ENCODE measurements around the gene DECR2. TPM values are rescaled to one million over a fixed set of nuclear protein-coding genes. Genes with fewer than 3 reads are reported as not detected.

Gene DECR2
- total and polyA plus RNA-seq, 2 of the 13 experiments (the other 11 are each of a cell fraction or from before 2014, with no cell fraction given), result 36.3 to 44.6 TPM

- TF ChIP-seq ARID5B (CRISPR knock-in tag; IDR thresholded peaks at IDR 0.05) (0 out of 2 replicates have a peak, but pooled peaks have one; percentile 24), ATM (IDR thresholded peaks at IDR 0.05; ENCODE audit: borderline replicate concordance) (no peak), TP53 (CRISPR knock-in tag; conservative IDR thresholded peaks at IDR 0.05) (no peak), STAT6 (CRISPR knock-in tag; IDR thresholded peaks at IDR 0.05; ENCODE audit: borderline replicate concordance) (no peak), THAP11 (CRISPR knock-in tag; IDR thresholded peaks at IDR 0.05) (no peak), ZBTB42 (CRISPR knock-in tag; IDR thresholded peaks at IDR 0.05) (no peak), ZNF382 (CRISPR knock-in tag; IDR thresholded peaks at IDR 0.05; ENCODE audit: borderline replicate concordance) (no peak), ZC3H4 (CRISPR knock-in tag; IDR thresholded peaks at IDR 0.05; ENCODE audit: borderline replicate concordance) (0 out of 2 replicates have a peak, but pooled peaks have one; percentile 31), ZBTB33 (CRISPR knock-in tag; IDR thresholded peaks at IDR 0.05) (peak; percentile 92), ZNF687 (CRISPR knock-in tag; IDR thresholded peaks at IDR 0.05) (peak; percentile 48)
Measured at GRCh38 chr16:383326-384051, 18.2 kb upstream of the DECR2 start (continued).

Data from HepG2 (cell line).